H9 (cell line): Measurements from ENCODE around the gene DSP. TPM values are rescaled to one million over a fixed set of nuclear protein-coding genes. Genes with fewer than 3 reads are reported as not detected.

ENCODE experiments used
- DNase-seq: peaks from one replicate; pipeline ENCODE4 v3.0.0-alpha.2; 2017
- H2AFZ ChIP-seq: one replicate; pipeline ENCODE4 v1.6.1; 2013; ENCODE audit warnings: mild to moderate bottlenecking, low read length, control low read depth, moderate library complexity
- H2AK5ac ChIP-seq: 2 replicates; pipeline ENCODE4 v1.6.1; 2013; ENCODE audit warnings: low read length, control low read depth, mixed read lengths; ENCODE audit not compliant: insufficient read length
- H2BK120ac ChIP-seq: one replicate; pipeline ENCODE4 v1.6.1; 2013; ENCODE audit warnings: low read depth, mild to moderate bottlenecking, low read length, control low read depth, inconsistent platforms; ENCODE audit not compliant: poor library complexity, severe bottlenecking
- H2BK12ac ChIP-seq: 2 replicates; pipeline ENCODE4 v1.6.1; 2013; ENCODE audit warnings: low read length, control low read depth, mixed read lengths, low read depth; ENCODE audit not compliant: insufficient read length
- H2BK15ac ChIP-seq: 2 replicates; pipeline ENCODE4 v1.6.1; 2013; ENCODE audit warnings: low read depth, low read length, control low read depth
- H2BK20ac ChIP-seq: one replicate; pipeline ENCODE4 v1.6.1; 2013; ENCODE audit warnings: low read depth, mild to moderate bottlenecking, low read length, control low read depth, inconsistent platforms; ENCODE audit not compliant: poor library complexity, severe bottlenecking
- H2BK5ac ChIP-seq: 2 replicates; pipeline ENCODE4 v1.6.1; 2013; ENCODE audit warnings: low read length, control low read depth, mixed read lengths; ENCODE audit not compliant: insufficient read length
- H3K14ac ChIP-seq: 2 replicates; pipeline ENCODE4 v1.6.1; 2013; ENCODE audit warnings: low read length, control low read depth; ENCODE audit not compliant: insufficient read depth
- H3K18ac ChIP-seq: 2 replicates; pipeline ENCODE4 v1.6.1; 2013; ENCODE audit warnings: low read depth, mild to moderate bottlenecking, mixed read lengths, low read length, control low read depth; ENCODE audit not compliant: insufficient read length
- H3K23ac ChIP-seq: 2 replicates; pipeline ENCODE4 v1.6.1; 2013; ENCODE audit warnings: low read length, control low read depth, mixed read lengths, low read depth; ENCODE audit not compliant: insufficient read length
- H3K23me2 ChIP-seq: 2 replicates; pipeline ENCODE4 v1.6.1; 2013; ENCODE audit warnings: low read depth, mild to moderate bottlenecking, mixed read lengths, low read length, control low read depth; ENCODE audit not compliant: insufficient read length, poor library complexity, severe bottlenecking
- H3K27ac ChIP-seq: 2 replicates; pipeline ENCODE4 v1.5.1; 2013; ENCODE audit warnings: low read length, control low read depth, mixed read lengths, low read depth; ENCODE audit not compliant: insufficient read length
- H3K27me3 ChIP-seq: 2 replicates; pipeline ENCODE4 v1.6.1; 2013; ENCODE audit warnings: low read length, control low read depth, inconsistent platforms; ENCODE audit not compliant: insufficient read depth
- H3K4ac ChIP-seq: 2 replicates; pipeline ENCODE4 v1.6.1; 2013; ENCODE audit warnings: low read depth, mild to moderate bottlenecking, control low read depth, inconsistent platforms, low read length, moderate library complexity
- H3K4me1 ChIP-seq: 2 replicates; pipeline ENCODE4 v1.6.1; 2013; ENCODE audit warnings: low read length, control low read depth, inconsistent platforms; ENCODE audit not compliant: insufficient read depth
- H3K4me2 ChIP-seq: 2 replicates; pipeline ENCODE4 v1.6.1; 2013; ENCODE audit warnings: low read length, control low read depth, mixed read lengths; ENCODE audit not compliant: insufficient read length, insufficient read depth
- H3K56ac ChIP-seq: 2 replicates; pipeline ENCODE4 v1.6.1; 2013; ENCODE audit warnings: low read depth, mild to moderate bottlenecking, mixed read lengths, low read length, control low read depth; ENCODE audit not compliant: insufficient read length
- H3K79me1 ChIP-seq: 2 replicates; pipeline ENCODE4 v1.6.1; 2013; ENCODE audit warnings: low read depth, mild to moderate bottlenecking, moderate library complexity, low read length, control low read depth, inconsistent platforms; ENCODE audit not compliant: insufficient read depth, poor library complexity, severe bottlenecking
- H3K79me2 ChIP-seq: 2 replicates; pipeline ENCODE4 v1.6.1; 2013; ENCODE audit warnings: low read length, control low read depth, inconsistent platforms; ENCODE audit not compliant: insufficient read depth
- H3K9ac ChIP-seq: 2 replicates; pipeline ENCODE4 v1.6.1; 2013; ENCODE audit warnings: low read length, control low read depth, mixed read lengths; ENCODE audit not compliant: insufficient read length; ENCODE audit errors: extremely low read depth
- H3K9me3 ChIP-seq: one replicate; pipeline ENCODE4 v1.6.1; 2013; ENCODE audit warnings: low read depth, low read length, inconsistent platforms; ENCODE audit not compliant: control insufficient read depth
- H3T11ph ChIP-seq: one replicate; pipeline ENCODE4 v1.6.1; 2013; ENCODE audit warnings: mild to moderate bottlenecking, low read length, control low read depth, inconsistent platforms
- H4K20me1 ChIP-seq: one replicate; pipeline ENCODE4 v1.6.1; 2013; ENCODE audit not compliant: control insufficient read depth, insufficient read length, insufficient read depth
- H4K5ac ChIP-seq: 2 replicates; pipeline ENCODE4 v1.6.1; 2013; ENCODE audit warnings: low read depth, mild to moderate bottlenecking, mixed read lengths, low read length, control low read depth; ENCODE audit not compliant: insufficient read length
- H4K8ac ChIP-seq: replicated peaks from 2 replicates; pipeline ENCODE4 v1.6.1; 2013; ENCODE audit warnings: low read length, control low read depth, mixed read lengths, low read depth; ENCODE audit not compliant: insufficient read length
- H4K91ac ChIP-seq: 2 replicates; pipeline ENCODE4 v1.6.1; 2013; ENCODE audit warnings: low read depth, mild to moderate bottlenecking, moderate library complexity, mixed read lengths, low read length, control low read depth; ENCODE audit not compliant: insufficient read length
- H3K27ac Mint-ChIP-seq, 3 experiments: 2 replicates in 2 of 3; 3 replicates in 1 of 3; pipeline ENCODE4 v1.8.0; 2020 to 2021; ENCODE audit warnings: mixed read lengths in 3 of 3, mild to moderate bottlenecking in 1 of 3, moderate library complexity in 1 of 3
- H3K27me3 Mint-ChIP-seq: 2 replicates; pipeline ENCODE4 v1.8.0; 2021; ENCODE audit warnings: low read depth, mild to moderate bottlenecking, moderate library complexity, mixed read lengths
- H3K36me3 Mint-ChIP-seq, 3 experiments: 2 replicates in 2 of 3; 3 replicates in 1 of 3; pipeline ENCODE4 v1.8.0; 2020 to 2021; ENCODE audit warnings: low read depth in 3 of 3, mixed read lengths in 3 of 3; ENCODE audit not compliant: insufficient read depth in 1 of 3
- H3K4me1 Mint-ChIP-seq, 2 experiments: 2 replicates each; pipeline ENCODE4 v1.8.0; 2020; ENCODE audit warnings: mixed read lengths in 2 of 2
- H3K4me3 Mint-ChIP-seq, 2 experiments: 2 replicates in 1 of 2; 3 replicates in 1 of 2; pipeline ENCODE4 v1.8.0; 2020 to 2021; ENCODE audit warnings: mild to moderate bottlenecking in 2 of 2, mixed read lengths in 2 of 2, moderate library complexity in 1 of 2
- H3K9me3 Mint-ChIP-seq, 2 experiments: 2 replicates in 1 of 2; 3 replicates in 1 of 2; pipeline ENCODE4 v1.8.0; 2020; ENCODE audit warnings: mild to moderate bottlenecking in 2 of 2, mixed read lengths in 2 of 2, moderate library complexity in 1 of 2
- WGBS: extraction: QIAGEN DNeasy Blood & Tissue Kit; methylation state at CpG from one replicate; pipeline ENCODE4 v1.1.7; 2013; ENCODE audit warnings: missing lambda C conversion rate, low lambda C conversion rate, mixed read lengths; ENCODE audit not compliant: insufficient read length; ENCODE audit errors: extremely low coverage; 5-methylcytosine and 5-hydroxymethylcytosine counted together
- total RNA-seq: library from RNA; stranded (reverse); gene quantifications from 2 replicates; pipeline ENCODE4 v1.2.1, GENCODE V29; 2021
- TF ChIP-seq, protein P1 (sequence below): fragments of 200-600 bp; sonication (generic); conservative IDR thresholded peaks from 3 replicates; pipeline ENCODE4 v1.8.0; 2021; ENCODE audit warnings: antibody characterized with exemption, mild to moderate bottlenecking

DSP gene
- total RNA-seq, 1 experiment from 2014 or later: 48.9 TPM

DNA sequence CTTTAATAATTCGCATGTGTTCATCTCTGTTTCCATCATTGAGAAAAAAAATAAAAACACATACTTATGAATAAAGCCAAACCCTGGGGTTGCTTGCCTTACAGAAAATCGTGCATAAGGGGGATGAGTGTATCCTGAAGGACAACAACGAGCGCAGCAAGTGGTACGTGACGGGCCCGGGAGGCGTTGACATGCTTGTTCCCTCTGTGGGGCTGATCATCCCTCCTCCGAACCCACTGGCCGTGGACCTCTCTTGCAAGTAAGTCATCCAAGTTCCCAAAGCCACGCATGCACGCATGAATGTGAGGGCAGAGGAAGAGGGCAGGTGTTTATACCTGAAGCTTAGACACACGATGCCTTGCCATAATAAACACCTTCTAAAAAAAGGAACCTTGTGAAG is 27.6 kb downstream of the DSP start:
- no peaks in the 10 kb centered on the region for H3K9me3 ChIP-seq
- no peak overlapping the region for H3K27ac Mint-ChIP-seq
- no CpG with 5 or more reads among the region's 13 CpGs for WGBS
- H3K79me2 ChIP-seq: no peaks in the 10 kb centered on the region
- no peak overlapping the region for H3T11ph ChIP-seq
- H4K5ac ChIP-seq: no peak overlapping the region
- H2AK5ac ChIP-seq: no peak overlapping the region
- peaks cover 31 to 86% (median 81%) of the 10 kb centered on the region in 3 experiments; a peak in 6 of 7 replicates for H3K36me3 Mint-ChIP-seq
- no peak overlapping the region for H2BK12ac ChIP-seq
- no peak overlapping the region for H2BK5ac ChIP-seq
- H4K20me1 ChIP-seq: no peaks in the 10 kb centered on the region
- no peaks in the 10 kb centered on the region for H3K9me3 Mint-ChIP-seq
- H3K27me3 Mint-ChIP-seq: no peaks in the 10 kb centered on the region
- H3K18ac ChIP-seq: no peak overlapping the region
- DNase-seq: no peak
- H3K4me1 Mint-ChIP-seq: no peaks in the 10 kb centered on the region
- H3K27ac ChIP-seq: no peak overlapping the region
- no peak overlapping the region for H3K9ac ChIP-seq
- H3K23me2 ChIP-seq: no peaks in the 10 kb centered on the region
- H3K23ac ChIP-seq: no peak overlapping the region
- no peak overlapping the region for H3K4me3 Mint-ChIP-seq
- no peak overlapping the region for H2AFZ ChIP-seq
- H2BK15ac ChIP-seq: no peak overlapping the region
- H3K4me2 ChIP-seq: no peak overlapping the region
- no peaks in the 10 kb centered on the region for H3K79me1 ChIP-seq
- H3K4me1 ChIP-seq: no peaks in the 10 kb centered on the region
- no peak overlapping the region for H3K14ac ChIP-seq
- H3K4ac ChIP-seq: no peak overlapping the region
- no peaks in the 10 kb centered on the region for H3K27me3 ChIP-seq
- no peak overlapping the region for H4K91ac ChIP-seq
- H3K56ac ChIP-seq: no peak overlapping the region
- no peak overlapping the region for H2BK20ac ChIP-seq
- TF ChIP-seq, protein P1, sequence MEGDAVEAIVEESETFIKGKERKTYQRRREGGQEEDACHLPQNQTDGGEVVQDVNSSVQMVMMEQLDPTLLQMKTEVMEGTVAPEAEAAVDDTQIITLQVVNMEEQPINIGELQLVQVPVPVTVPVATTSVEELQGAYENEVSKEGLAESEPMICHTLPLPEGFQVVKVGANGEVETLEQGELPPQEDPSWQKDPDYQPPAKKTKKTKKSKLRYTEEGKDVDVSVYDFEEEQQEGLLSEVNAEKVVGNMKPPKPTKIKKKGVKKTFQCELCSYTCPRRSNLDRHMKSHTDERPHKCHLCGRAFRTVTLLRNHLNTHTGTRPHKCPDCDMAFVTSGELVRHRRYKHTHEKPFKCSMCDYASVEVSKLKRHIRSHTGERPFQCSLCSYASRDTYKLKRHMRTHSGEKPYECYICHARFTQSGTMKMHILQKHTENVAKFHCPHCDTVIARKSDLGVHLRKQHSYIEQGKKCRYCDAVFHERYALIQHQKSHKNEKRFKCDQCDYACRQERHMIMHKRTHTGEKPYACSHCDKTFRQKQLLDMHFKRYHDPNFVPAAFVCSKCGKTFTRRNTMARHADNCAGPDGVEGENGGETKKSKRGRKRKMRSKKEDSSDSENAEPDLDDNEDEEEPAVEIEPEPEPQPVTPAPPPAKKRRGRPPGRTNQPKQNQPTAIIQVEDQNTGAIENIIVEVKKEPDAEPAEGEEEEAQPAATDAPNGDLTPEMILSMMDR: no peak
- H2BK120ac ChIP-seq: no peak overlapping the region
- H4K8ac ChIP-seq: no peak overlapping the region
